Stomach (tissue), 4 donors: ENCODE data around the gene GNG7.

ENCODE experiments used
- CTCF ChIP-seq, 7 experiments: fragments of 450-650 bp in 4 of 7; fragments of 200-600 bp in 3 of 7; sonication (generic) in 3 of 7; IDR thresholded peaks; one replicate each; pipeline ENCODE4 v1.5.1; 2016 to 2019; ENCODE audit warnings: antibody characterized with exemption in 7 of 7, control low read depth in 2 of 7, mild to moderate bottlenecking in 1 of 7
- POLR2A ChIP-seq, 4 donors: fragments of 450-650 bp; IDR thresholded peaks; one replicate each; pipeline ENCODE4 v1.6.1; 2016; ENCODE audit warnings: antibody characterized with exemption in 4 of 4, control low read depth in 2 of 4, mild to moderate bottlenecking in 1 of 4, moderate library complexity in 1 of 4
- POLR2AphosphoS5 ChIP-seq, 3 donors: sonication (generic); formaldehyde crosslinking; IDR thresholded peaks; one replicate each; pipeline ENCODE4 v1.6.1; 2016; ENCODE audit warnings: antibody characterized with exemption in 3 of 3

GRCh38 chr19:2703077-2703437, 563 bp upstream of the GNG7 start:
- TF ChIP-seq CTCF (IDR thresholded peaks at IDR 0.05): no peak
- no peak for TF ChIP-seq POLR2AphosphoS5 (IDR thresholded peaks at IDR 0.05)
- TF ChIP-seq POLR2A (IDR thresholded peaks at IDR 0.05): no peak
